Dermis blood vessel endothelial cell (primary cell): ENCODE data around the gene MFSD11. TPM values are rescaled to one million over a fixed set of nuclear protein-coding genes. Genes with fewer than 3 reads are reported as not detected.
A peak's percentile ranks its signal among the peaks of the same experiment; 100 is the strongest.
"Not testable (repeated sequence)": the region's sequence is repeated elsewhere in the genome, so short reads cannot be mapped to it uniquely, and the experiment has no call there.

Experiments used
- DNase-seq: peaks from one replicate; pipeline ENCODE4 v3.0.0; 2010
- total RNA-seq: library from RNA; depleted of rRNA; stranded (reverse); fragments of >200 nt; gene quantifications from 2 replicates; pipeline ENCODE4 v1.2.3, GENCODE V29; 2014

The MFSD11 gene
- total RNA-seq, 1 donor from 2014 or later: 37.8 TPM

GRCh38 chr17:76748657-76749056, 10.7 kb downstream of the MFSD11 start:
- DNase-seq: no peak

GRCh38 chr17:76751416-76751993, 13.6 kb downstream of the MFSD11 start:
- DNase-seq: no peak

GRCh38 chr17:76752006-76752405, 14.1 kb downstream of the MFSD11 start:
- peak; percentile 70 for DNase-seq

- DNase-seq: no peak
Observed at GRCh38 chr17:76753061-76753961, 15.4 kb downstream of the MFSD11 start.

GRCh38 chr17:76755285-76755684, 17.4 kb downstream of the MFSD11 start:
- DNase-seq: no peak

- no peak for DNase-seq
Observed at GRCh38 chr17:76757256-76757655, 19.3 kb downstream of the MFSD11 start.

GRCh38 chr17:76758570-76758969, 20.7 kb downstream of the MFSD11 start:
- DNase-seq: no peak

- DNase-seq: peak; percentile 85
Observed at GRCh38 chr17:76772842-76773525, 35.1 kb downstream of the MFSD11 start.

- DNase-seq: no peak
Observed at GRCh38 chr17:76775021-76775600, 37.2 kb downstream of the MFSD11 start.

- peak; percentile 24 for DNase-seq
Observed at GRCh38 chr17:76781056-76781982, 43.4 kb downstream of the MFSD11 start.

GRCh38 chr17:76783146-76783545, 45.2 kb downstream of the MFSD11 start:
- DNase-seq: no peak

GRCh38 chr17:76784926-76785325, 47.0 kb downstream of the MFSD11 start:
- DNase-seq: peak; percentile 75

GRCh38 chr17:76787866-76788265, 49.9 kb downstream of the MFSD11 start:
- DNase-seq: not testable (repeated sequence)

- no peak for DNase-seq
Observed at GRCh38 chr17:76789235-76789788, 51.4 kb downstream of the MFSD11 start.

GRCh38 chr17:76791053-76791980, 53.4 kb downstream of the MFSD11 start:
- peak; percentile 51 for DNase-seq

- DNase-seq: no peak
Observed at GRCh38 chr17:76792348-76792747, 54.4 kb downstream of the MFSD11 start.

- DNase-seq: peak; percentile 55
Observed at GRCh38 chr17:76793775-76794174, 55.9 kb downstream of the MFSD11 start.

- no peak for DNase-seq
Observed at GRCh38 chr17:76796081-76796480, 58.2 kb downstream of the MFSD11 start.

- no peak for DNase-seq
Observed at GRCh38 chr17:76797241-76797840, 59.4 kb downstream of the MFSD11 start.

- DNase-seq: no peak
Observed at GRCh38 chr17:76801706-76802105, 63.8 kb downstream of the MFSD11 start.
